AG10803 (cell line): ENCODE results near the gene PIGQ.

Source experiments
- DNase-seq: peaks from one replicate; pipeline ENCODE4 v3.0.0; 2010; ENCODE audit warnings: low read depth
- H3K4me3 ChIP-seq: 2 replicates; pipeline ENCODE4 v1.5.1; 2011; ENCODE audit warnings: mild to moderate bottlenecking, low read length, control low read depth
- CTCF ChIP-seq: conservative IDR thresholded peaks from 2 replicates; pipeline ENCODE4 v1.5.1; 2011; ENCODE audit warnings: mild to moderate bottlenecking, low read length, control low read depth, inconsistent platforms

PIGQ gene

GRCh38 chr16:530111-530817, 39.5 kb upstream of the PIGQ start:
- no peak overlapping the region for H3K4me3 ChIP-seq
- DNase-seq = no peak

GRCh38 chr16:531494-532125, 38.2 kb upstream of the PIGQ start:
- DNase-seq = no peak
- no peak for TF ChIP-seq CTCF
- H3K4me3 ChIP-seq = no peak overlapping the region

More at GRCh38 chr16:530111-530817, 39.5 kb upstream of the PIGQ start:
- TF ChIP-seq CTCF = no peak

GRCh38 chr16:533391-534123, 36.2 kb upstream of the PIGQ start:
- no peak for TF ChIP-seq CTCF
- no peak overlapping the region for H3K4me3 ChIP-seq
- DNase-seq = no peak

- no peak overlapping the region for H3K4me3 ChIP-seq
- no peak for TF ChIP-seq CTCF
- no peak for DNase-seq
These were observed 35.6 kb upstream of the PIGQ start for GRCh38 chr16:534135-534534.

GRCh38 chr16:534856-535445, 34.8 kb upstream of the PIGQ start:
- no peak for TF ChIP-seq CTCF
- DNase-seq = no peak
- no peak overlapping the region for H3K4me3 ChIP-seq

- no peak for TF ChIP-seq CTCF
- peak; percentile 69 for DNase-seq
- H3K4me3 ChIP-seq = no peak overlapping the region
These were observed 34.0 kb upstream of the PIGQ start for GRCh38 chr16:535446-536405.
